GM18867 (cell line): ENCODE data around the gene SSC4D.
"Not testable (repeated sequence)": the region's sequence is repeated elsewhere in the genome, so short reads cannot be mapped to it uniquely, and the experiment has no call there.

Experiments
- ATAC-seq: cut with Tn5 transposase; IDR thresholded peaks from one replicate; pipeline ENCODE4 v1.9.1; 2021; ENCODE audit warnings: mild to moderate bottlenecking, moderate library complexity; ENCODE audit not compliant: unreplicated experiment

SSC4D gene

DNA sequence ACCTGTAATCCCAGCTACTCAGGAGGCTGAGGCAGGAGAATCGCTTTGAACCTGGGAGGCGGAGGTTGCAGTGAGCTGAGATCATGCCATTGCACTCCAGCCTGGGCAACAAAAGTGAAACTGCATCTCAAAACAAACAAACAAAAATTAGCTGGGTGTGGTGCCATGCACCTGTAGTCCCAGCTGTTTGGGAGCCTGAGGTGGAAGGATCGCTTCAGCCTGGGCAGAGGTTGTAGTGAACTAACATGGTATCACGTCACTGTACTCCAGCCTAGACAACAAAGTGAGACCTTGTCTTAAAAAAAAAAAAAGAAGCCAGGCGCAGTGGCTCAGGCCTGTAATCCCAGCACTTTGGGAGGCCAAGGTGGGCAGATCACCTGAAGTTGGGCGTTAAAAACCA, 21.7 kb downstream of the SSC4D start:
- ATAC-seq: not testable (repeated sequence)

DNA sequence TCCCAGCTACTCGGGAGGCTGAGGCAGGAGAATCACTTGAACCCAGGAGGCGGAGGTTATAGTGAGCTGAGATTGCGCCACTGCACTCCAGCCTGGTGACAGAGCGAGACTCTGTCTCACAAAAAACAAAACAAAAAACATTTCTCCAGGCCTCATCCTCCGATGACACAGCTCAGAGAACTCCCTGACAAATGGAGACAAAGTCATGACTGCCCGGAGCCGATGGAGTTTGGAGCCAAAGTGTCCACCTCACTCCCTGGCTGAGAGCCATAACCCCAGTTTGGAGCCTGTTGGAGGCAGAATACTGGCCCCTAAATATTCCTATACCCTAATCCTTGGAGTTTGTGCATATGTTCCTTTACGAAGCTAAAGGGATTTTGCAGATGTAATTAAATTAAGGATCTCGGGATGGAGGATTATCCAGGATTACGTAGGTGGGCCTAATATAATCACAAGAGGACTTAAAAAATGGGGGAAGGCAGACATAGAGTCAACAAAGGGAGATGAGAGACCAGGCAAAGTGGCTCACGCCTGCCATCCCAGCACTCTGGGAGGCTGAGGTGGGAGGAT, 22.7 kb downstream of the SSC4D start:
- ATAC-seq: no peak

DNA sequence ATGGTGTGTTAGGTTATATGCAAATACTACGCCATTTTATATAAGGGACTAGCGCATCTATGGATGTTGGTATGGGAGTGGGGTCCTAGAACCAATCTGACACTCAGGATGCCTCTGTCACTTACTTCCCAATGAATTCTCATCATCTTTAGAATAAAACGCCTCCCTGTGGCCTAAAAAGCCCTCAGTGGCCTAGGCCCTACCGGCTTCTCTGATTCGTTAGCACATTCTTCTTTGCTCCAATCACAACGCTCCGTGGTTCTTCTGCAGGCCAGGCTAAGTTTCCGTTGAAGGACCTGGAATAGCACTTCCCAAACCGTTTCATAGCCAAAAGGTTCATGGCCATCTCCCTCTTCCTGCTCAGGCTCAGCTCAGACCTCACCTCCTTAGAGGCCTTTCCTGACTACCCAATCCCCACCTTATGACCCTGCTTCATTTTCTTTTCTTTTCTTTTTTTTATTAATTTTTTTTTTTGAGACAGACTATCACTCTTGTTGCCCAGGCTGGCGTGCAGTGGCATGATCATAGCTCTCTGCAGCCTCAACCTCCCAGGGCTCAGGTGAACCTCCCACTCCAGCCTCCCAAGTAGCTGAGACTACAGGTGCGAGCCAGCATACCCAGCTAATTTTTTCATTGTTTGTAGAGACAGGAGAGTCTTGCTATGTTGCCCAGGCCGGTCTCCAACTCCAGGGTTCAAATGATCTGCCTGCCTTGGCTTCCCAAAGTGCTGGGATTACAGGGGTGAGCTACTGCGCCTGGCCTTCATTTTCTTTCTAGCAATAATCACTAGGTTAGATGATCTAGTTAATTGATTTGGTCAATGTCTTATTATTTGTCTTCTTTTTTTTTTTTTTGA, 26.2 kb downstream of the SSC4D start:
- no peak for ATAC-seq

DNA sequence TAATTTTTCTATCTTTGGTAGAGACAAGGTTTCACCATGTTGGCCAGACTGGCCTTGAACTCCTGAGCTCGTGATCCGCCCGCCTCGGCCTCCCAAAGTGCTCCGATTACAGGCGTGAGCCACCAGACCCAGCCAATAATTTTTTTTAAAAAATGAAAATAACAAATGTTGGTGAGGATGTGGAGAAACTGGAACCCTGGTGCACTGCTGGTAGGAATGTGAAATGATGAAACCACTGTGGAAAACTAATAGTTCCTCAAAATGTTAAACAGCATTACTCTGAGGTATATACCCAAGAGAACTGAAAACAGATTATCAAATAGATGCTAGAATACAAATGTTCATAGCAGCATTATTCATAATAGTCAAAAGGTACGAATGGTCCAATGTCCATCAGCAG, 27.7 kb downstream of the SSC4D start:
- ATAC-seq: no peak

DNA sequence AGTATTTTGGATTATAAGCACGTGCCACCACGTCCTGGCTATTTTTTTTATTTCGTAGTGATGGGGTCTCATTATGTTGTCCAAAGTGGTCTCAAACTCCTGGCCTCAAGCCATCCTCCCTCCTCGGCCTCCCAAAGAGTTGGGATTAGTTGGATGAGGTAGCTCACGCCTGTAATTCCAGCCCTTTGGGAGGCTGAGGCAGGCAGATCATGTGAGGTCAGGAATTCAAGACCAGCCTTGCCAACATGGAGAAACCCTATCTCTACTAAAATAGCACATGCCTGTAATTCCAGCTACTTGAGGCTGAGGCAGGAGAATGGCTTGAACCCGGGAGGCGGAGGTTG, 28.9 kb downstream of the SSC4D start:
- ATAC-seq: no peak

DNA sequence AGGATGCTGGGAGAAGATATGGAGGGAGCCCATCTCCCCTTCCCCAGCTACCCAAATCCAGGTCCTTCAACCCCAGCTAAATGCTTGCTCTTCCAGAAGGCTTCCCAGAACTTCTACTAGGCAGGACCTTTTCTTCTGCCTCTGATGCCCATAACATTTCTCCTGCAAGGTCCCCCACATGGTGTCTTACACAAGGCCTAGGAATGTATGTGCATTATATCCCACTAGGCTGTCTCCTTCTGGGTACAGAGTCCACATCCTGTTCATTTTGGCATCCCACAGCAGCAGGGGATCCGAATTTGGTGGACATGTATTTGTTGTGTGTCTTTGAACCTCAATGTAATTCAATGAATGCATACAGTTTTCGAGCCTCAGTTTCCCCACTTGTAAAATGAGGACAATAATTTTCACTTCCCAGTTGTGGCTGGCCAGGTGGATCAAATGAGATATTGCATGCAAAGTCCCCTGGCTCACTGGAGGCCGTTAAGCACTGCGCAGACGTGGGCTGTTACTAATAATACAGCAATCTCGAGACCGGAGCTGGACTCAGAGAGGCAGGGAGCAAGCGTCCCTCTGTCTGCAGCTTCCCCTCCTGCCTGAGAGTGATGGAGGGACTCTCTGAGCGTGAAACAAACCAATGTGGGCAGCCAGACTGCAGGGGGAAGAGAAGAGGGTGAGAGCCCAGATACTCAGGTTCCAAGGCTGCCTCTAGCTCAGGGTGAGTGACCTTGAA, 32.1 kb downstream of the SSC4D start:
- ATAC-seq: no peak

DNA sequence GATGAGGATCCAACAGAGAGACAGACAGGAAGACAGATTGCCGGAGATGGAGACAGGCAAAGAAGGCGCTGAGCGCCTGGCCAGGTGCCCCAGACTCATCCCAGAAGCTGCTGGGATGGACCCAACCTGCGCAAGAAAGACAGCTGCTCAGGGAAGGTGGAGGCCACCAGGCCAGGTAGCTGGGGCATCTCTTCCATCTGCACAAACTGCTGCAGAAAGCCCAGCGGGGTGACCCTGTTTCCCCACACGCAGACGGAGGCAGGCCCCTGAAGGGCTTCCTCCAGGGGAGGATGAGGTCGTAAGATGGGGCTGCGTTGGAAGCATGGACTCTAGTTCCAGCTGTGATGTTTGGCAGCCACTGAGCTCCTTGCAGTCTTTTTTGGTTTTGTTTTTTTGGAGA, 34.2 kb downstream of the SSC4D start:
- ATAC-seq: no peak

DNA sequence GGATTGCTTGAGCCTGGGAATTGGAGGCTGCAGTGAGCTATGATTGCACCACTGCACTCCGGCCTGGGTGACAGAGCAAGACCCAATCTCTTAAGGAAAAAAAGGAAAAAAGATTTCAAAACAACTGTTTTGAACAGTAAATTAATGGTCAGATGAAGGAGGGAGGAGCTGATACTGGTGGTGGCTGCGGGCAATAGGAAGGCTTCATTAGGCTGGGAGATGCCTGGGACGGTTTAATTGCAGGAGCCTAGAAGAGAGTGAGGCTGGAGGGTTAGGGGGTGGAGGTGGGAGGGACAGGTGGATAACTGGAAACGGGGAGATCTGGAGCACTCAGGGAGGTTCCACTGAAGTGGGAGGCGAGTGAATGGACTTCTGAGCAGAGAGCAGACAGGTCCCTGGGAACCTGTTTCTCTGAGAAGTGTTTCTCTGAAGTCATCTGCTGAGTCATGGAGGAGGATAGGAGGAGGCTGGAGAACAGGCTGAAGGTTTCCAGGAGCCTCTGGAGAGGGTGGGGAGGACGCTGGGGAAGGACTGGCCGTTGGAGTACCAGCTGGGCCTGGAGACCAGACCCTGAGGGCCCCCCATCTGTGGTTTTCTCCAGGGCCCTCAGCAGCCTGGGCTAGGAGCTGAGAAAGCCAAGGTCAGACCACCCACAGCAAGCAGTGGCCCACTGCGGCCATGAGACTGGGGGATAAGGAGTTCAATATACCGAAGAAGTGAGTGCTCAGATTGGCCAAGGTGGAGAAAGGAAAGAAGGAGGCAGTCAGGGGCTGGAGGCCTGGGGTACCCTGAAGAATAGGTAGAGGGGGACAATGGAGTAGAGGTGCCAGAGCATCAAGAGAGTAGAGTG, 36.3 kb downstream of the SSC4D start:
- ATAC-seq: no peak

DNA sequence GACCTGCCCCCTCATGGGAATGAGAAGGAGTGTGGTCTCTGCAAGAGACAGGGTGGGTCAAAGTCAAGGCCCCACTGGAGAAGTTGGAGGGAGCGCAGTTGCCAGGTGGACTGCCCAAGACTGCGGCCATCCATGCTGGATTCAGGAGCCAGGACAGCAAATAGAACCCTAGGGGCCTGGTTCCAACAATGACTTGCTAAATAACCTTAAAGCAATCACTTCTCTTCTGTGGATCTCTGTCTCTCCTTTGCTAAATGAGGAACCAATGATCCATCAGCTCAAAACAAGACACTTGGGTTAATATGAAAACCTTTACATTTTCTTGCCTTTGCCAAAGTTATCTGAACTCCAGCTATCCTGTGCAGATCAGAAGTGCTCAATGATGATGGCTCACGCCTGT, 38.1 kb downstream of the SSC4D start:
- no peak for ATAC-seq

DNA sequence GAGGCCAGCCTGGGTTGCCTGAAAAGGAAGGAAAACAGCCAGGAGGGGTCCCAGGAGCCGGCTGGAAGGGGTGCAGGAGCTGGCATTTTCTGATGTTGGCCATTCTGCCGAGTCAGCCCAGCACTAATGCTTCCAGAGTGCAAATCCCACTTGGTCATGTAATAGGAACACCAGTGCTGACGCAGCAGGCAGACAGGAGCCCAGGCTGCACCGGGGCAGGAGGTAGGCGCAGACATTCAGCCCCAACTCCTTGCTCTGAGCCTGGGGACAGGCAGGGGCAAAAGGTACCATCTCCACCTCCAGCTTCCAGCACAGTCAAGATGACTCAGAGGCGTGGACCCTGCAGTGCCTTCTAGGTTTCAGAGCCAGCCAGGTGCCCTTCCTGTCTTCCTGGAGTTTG, 40.5 kb downstream of the SSC4D start:
- ATAC-seq: no peak

DNA sequence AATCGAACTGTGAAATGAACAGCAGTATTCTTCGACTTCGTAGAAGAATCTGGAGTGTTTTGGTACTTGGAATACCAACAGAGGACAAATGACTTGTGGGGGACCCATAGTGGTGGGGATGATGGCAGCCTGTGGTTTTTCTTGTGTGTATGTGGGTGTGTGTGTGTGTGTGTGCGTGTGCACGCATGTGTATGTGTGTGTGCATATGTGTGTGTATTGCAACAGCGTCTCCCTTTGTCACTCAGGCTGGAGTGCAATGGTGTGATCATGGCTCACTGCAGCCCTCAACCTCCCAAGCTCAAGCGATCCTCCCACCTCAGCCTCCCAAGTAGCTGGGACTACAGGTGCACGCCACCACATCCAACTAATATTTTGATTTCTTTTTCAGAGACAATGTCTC, 41.3 kb downstream of the SSC4D start:
- no peak for ATAC-seq

DNA sequence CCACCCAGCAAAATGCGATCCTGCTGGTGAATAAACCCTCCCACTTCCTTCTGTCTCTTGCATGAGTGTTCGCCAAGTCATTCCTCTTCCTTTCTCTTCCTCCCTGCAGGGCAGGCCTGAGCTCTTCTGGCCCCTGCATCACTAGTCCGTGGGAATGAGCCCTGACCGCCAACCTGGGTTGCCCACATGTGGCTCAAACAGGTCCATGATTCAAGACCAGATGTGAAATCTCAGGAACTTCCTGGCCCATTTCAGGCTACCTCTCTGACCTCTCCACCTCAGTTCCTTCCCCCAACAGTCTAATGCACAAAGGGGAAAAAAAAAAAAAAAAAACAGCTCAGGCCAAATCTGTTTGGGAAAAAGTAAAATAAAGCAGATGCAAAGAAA, 45.3 kb downstream of the SSC4D start:
- no peak for ATAC-seq

DNA sequence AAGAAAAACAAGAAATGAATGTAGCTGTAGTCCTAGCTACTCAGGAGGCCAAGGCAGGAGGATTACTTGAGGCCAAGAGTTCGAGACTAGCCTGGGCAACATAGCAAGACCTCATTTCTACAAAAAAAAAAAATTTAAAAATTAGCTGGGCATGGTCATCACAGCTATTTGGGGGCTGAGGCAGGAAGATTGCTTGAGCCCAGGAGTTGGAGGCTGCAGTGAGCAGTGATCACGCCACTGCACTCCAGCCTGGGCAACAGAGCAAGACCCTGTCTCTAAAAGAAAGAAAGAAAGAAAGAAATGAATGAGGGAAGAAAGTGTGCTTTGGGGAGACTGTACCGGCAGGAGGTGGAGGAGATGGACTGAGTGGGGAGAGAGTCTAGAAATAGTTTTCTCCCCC, 45.7 kb downstream of the SSC4D start:
- not testable (repeated sequence) for ATAC-seq

DNA sequence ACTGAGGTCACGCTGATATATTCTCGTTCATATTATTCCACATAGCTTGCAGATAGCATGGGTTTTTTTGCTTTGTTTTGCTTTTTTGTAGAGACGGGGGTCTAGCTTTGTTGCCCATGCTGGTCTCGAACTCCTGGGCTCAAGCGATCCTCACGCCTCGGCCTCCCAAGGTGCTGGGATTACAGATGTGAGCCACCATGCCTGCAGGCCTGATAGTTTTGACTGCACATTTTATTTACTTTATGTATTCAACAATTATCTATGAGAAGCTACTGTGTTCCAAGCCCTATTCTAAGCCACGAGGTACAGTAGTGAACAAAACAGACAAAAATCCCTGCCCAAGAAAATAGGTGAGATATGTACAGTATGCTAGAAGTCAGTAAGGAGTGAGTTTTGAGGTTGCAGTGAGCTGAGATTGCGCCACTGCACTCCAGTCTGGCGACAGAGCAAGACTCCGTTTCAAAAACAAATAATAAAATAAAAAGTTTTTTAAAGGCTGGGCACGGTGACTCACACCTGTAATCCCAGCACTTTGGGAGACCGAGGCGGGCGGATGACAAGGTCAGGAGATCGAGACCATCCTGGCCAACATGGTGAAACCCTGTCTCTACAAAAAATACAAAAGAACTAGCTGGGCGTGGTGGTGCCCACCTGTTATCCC, 49.4 kb downstream of the SSC4D start:
- ATAC-seq: no peak

DNA sequence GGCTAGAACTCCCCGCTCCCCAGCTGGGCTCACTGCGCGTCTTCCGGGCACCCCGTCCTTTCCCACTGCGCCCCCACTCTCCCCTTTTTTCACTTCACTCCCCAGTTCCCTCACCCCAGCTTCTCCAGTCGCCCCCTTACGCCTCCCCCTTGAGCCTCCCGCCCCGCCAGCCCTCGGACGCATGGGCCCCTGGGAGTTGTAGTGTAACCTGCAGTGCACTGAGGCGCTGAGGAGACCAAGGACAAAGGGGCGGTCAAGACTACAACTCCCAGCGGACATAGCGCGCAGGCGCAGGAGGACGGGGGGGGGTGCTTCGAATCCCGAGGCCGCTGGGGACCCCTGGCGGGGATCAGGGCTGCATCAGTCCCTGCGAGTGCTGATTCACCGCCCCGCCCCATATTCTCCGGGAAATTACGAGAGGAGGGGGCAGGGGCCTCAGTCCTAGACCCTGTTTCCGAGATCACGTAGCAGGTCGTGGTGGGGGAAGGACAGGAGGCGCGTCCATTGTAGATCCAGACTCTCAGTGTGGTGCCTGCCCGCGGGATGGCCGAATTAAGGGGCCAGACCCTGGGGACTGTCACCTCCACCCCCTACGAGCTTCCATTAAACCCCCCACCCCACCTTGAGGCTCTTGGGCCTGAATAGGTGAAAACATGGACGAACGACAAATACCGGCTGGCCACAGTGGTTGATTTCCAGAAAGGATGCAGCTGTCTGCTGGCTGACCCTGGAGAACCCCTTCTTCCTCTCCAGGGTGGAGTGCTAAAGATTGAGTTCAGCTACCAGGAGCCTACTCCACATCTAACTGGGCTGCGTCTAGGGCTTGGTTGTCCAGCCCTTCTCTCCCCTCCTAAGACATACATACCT, 50.2 kb downstream of the SSC4D start:
- ATAC-seq: peak; percentile 88

DNA sequence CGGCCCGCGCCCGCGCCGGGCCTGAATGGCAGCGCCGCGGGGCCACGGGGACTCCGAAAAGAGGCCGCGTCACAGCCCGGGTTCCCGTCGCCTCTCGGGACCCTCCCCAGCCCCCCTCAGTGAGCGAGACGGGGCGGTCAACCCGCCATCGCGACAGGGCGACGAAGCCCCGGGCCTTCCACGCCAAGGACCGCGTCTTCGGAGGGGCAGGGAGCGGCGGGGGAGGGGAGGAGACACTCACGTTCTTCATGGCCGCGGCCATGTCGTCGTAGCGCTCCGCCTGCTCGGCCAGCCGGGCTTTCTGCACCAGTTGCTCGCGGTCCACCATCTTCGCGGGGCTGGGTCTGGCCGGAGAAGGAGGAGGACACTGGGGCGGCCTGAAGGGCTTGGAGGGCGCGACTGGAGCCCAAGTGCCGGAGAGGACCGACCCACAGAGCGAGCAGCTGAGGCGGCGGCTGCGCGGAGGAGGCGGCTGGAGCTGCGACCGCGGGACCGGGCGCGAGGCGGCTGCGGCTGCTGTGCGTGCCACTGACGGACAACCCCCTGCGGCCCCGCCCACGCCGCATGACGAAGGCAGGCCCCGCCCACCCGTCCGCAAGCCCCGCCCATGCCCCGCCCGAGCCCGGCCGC, 50.9 kb downstream of the SSC4D start, which contains the start of gene YWHAG:
Gene YWHAG, minus strand, starts transcription at position 511 of the 630 bp plus-strand sequence. Its CDS starts 183 bp downstream, at position 328.
- peak; percentile 69 for ATAC-seq

DNA sequence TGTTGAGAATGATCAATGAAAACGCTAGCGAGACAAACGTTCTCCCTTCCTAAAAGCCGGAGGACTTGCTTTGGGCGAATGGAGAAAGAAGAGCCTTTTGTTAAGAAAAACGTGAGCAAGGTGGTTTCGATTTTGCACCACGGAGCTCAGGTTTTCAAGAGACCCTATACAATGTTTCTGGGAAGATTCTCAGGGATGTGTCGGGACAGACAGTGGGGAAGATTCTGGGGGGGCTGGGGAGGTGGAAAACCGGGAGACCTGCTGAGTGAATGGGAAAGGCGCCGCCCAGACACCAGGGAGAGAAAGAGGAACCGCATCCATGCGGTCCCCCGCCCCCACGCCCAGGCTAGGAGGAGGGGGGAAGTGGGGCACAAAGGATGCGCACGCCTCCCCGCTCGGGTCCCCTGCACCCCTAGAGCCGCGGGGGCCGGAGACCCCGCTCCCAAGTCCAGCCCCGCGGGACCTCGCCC, 51.5 kb downstream of the SSC4D start:
- ATAC-seq: peak; percentile 24

DNA sequence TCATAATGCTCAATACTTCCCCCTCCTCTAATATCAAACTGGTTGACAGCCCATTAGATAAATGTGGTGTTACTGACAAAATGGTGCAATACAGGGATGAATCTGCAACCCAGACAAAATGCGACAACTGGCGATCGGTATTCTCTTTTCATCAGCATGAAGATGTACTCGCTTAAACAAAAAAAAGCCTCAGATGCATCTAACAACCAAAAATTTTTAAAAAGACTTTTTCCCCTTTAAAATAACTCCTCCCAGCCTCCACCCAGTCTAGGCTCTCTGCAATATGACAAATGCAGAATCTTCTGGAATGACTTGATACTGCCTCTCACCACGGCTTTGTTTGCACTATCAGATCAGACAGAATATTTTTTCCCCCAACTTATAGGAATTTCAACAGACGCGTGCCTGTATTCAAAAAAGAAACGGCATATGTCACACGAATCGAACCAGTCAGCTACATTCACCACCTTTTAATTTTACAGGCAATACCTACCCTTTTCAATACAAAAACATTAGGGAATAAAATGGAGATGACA, 52.0 kb downstream of the SSC4D start:
- no peak for ATAC-seq

DNA sequence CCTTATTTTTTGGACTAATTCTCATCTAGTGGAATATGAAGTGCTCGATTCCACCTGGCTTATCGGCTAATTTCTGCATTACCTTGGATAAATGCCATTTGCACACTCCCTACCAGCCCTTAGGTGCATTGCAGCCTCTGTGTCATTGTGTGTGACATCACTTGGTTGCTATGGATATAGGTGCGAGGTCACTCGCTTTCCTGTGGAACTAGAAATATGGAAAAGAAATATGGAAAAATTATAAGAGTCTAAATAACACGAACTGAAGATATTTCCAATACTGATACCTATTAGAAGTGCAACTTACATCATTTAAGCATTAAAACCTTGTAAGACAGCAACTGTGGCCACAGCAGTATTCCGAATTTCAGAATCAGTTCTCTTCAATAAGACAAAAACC, 52.7 kb downstream of the SSC4D start:
- no peak for ATAC-seq
